Glutamatergic neuron (in vitro differentiated cells): ENCODE data around the gene DDX42. TPM values are rescaled to one million over a fixed set of nuclear protein-coding genes. Genes with fewer than 3 reads are reported as not detected.
"Not testable (repeated sequence)": the region's sequence is repeated elsewhere in the genome, so short reads cannot be mapped to it uniquely, and the experiment has no call there.

Experiments
- DNase-seq: peaks from one replicate; pipeline ENCODE4 v3.0.0; 2022
- H3K27ac Mint-ChIP-seq: one replicate; pipeline ENCODE4 v1.8.0; 2020; ENCODE audit warnings: mild to moderate bottlenecking, mixed read lengths, inconsistent platforms; ENCODE audit not compliant: unreplicated experiment
- H3K27me3 Mint-ChIP-seq: one replicate; pipeline ENCODE4 v1.8.0; 2020; ENCODE audit warnings: mild to moderate bottlenecking, moderate library complexity, mixed read lengths, inconsistent platforms; ENCODE audit not compliant: unreplicated experiment
- H3K36me3 Mint-ChIP-seq: one replicate; pipeline ENCODE4 v1.8.0; 2020; ENCODE audit warnings: mild to moderate bottlenecking, mixed read lengths, inconsistent platforms; ENCODE audit not compliant: unreplicated experiment
- H3K4me1 Mint-ChIP-seq: one replicate; pipeline ENCODE4 v1.8.0; 2020; ENCODE audit warnings: mild to moderate bottlenecking, low read depth, mixed read lengths, inconsistent platforms; ENCODE audit not compliant: unreplicated experiment
- H3K4me3 Mint-ChIP-seq: one replicate; pipeline ENCODE4 v1.8.0; 2020; ENCODE audit warnings: mild to moderate bottlenecking, mixed read lengths, inconsistent platforms; ENCODE audit not compliant: unreplicated experiment
- H3K9me3 Mint-ChIP-seq: one replicate; pipeline ENCODE4 v1.8.0; 2020; ENCODE audit warnings: mild to moderate bottlenecking, moderate library complexity, mixed read lengths, inconsistent platforms; ENCODE audit not compliant: unreplicated experiment
- total RNA-seq: library from RNA; stranded (reverse); fragmentation: NEBNext Ultra II Directional; extraction: Animal tissue kit (Norgen Biotek cat#: 25700); gene quantifications from one replicate; pipeline ENCODE4 v1.2.1, GENCODE V29; 2021; ENCODE audit not compliant: unreplicated experiment
- TF ChIP-seq, protein P1 (sequence below): fragments of 200-600 bp; sonication (generic); IDR thresholded peaks from one replicate; pipeline ENCODE4 v1.5.0; 2021; ENCODE audit not compliant: partially characterized antibody, unreplicated experiment

DDX42 gene
- total RNA-seq, 1 donor from 2014 or later, result 181 TPM

DNA sequence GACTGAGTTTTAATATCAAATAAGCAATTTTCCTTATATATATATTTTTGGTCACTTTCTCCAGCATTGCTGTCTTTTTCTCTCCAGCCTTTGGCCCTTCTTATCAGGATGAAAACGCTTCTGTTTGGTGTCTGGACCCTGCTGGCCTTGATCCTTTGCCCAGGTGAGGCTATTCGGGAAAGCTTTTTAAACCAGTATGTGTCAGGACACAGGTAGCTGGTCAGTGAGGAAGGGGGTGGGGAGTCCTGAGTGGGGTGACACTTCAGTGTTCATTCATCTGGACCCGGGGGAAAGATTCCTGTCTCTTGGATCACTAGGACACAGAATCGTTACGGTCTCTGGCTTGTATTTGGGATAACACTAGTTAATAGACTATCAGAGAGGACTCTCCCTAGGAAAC, 80.7 kb downstream of the DDX42 start:
- Mint-ChIP-seq H3K27me3 (peaks cover 9% of the 10 kb centered on the region), H3K27ac (no peak overlapping the region), H3K9me3 (peaks cover 2% of the 10 kb centered on the region), H3K4me1 (no peaks in the 10 kb centered on the region), H3K4me3 (no peak overlapping the region), H3K36me3 (no peaks in the 10 kb centered on the region)
- TF ChIP-seq, protein P1, sequence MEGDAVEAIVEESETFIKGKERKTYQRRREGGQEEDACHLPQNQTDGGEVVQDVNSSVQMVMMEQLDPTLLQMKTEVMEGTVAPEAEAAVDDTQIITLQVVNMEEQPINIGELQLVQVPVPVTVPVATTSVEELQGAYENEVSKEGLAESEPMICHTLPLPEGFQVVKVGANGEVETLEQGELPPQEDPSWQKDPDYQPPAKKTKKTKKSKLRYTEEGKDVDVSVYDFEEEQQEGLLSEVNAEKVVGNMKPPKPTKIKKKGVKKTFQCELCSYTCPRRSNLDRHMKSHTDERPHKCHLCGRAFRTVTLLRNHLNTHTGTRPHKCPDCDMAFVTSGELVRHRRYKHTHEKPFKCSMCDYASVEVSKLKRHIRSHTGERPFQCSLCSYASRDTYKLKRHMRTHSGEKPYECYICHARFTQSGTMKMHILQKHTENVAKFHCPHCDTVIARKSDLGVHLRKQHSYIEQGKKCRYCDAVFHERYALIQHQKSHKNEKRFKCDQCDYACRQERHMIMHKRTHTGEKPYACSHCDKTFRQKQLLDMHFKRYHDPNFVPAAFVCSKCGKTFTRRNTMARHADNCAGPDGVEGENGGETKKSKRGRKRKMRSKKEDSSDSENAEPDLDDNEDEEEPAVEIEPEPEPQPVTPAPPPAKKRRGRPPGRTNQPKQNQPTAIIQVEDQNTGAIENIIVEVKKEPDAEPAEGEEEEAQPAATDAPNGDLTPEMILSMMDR, result no peak
- DNase-seq, result no peak

DNA sequence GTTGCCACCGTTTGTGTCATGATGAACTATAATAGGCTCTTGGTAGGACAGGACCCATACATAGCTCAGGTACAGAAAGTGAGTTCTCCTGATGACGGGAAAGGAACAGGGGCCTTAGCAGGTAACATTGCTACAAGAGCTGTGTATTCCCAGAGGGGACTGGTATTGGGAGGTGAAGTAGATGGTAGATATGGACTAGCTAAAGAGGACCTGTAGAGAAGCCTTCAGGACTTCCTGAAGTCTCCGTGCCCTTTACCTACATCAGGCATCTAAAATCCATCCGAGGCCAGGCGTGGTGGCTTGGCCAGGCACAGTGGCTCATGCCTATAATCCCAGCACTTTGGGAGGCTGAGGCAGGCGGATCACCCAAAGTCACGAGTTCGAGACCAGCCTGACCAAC, 81.2 kb downstream of the DDX42 start:
- H3K27me3 Mint-ChIP-seq, result peaks cover 6% of the 10 kb centered on the region
- no peak for DNase-seq
- no peak overlapping the region for H3K27ac Mint-ChIP-seq
- no peak overlapping the region for H3K4me3 Mint-ChIP-seq
- H3K4me1 Mint-ChIP-seq, result peaks cover 2% of the 10 kb centered on the region
- H3K36me3 Mint-ChIP-seq, result no peaks in the 10 kb centered on the region
- peaks cover 2% of the 10 kb centered on the region for H3K9me3 Mint-ChIP-seq
- TF ChIP-seq, protein P1, result no peak

DNA sequence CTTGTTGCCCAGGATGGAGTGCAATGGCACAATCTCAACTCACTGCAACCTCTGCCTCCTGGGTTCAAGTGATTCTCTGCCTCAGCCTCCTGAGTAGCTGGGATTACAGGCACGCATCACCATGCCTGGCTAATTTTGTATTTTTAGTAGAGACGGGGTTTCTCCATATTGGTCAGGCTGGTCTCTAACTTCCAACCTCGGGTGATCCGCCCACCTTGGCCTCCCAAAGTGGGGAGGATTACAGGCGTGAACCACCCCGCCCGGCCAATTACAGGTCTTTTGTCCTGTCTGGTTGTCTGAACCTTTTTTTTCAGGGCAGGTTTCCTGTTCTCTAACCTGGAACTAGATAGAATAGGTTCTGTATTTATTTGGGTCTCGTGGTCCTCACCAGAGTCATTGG, 82.5 kb downstream of the DDX42 start:
- H3K27me3 Mint-ChIP-seq, H3K4me3 Mint-ChIP-seq, H3K4me1 Mint-ChIP-seq, H3K9me3 Mint-ChIP-seq, DNase-seq, H3K27ac Mint-ChIP-seq, H3K36me3 Mint-ChIP-seq: not testable (repeated sequence)

DNA sequence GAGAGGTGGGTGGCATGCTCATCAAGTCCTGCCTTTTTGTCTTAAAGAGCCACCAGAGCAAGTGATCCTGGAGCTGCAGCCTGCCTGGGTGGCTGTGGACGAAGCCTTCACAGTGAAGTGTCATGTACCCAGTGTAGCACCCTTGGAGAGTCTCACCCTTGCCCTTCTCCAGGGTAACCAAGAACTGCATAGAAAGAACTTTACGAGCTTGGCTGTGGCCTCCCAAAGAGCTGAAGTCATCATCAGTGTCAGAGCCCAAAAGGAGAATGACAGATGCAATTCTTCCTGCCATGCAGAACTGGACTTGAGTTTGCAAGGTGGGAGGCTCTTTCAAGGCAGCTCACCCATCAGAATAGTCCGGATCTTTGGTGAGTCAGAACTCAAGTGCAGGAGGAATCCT, 85.3 kb downstream of the DDX42 start:
- Mint-ChIP-seq H3K4me3 (no peak overlapping the region), H3K9me3 (peaks cover 2% of the 10 kb centered on the region), H3K36me3 (no peaks in the 10 kb centered on the region), H3K4me1 (peaks cover 10% of the 10 kb centered on the region), H3K27ac (no peak overlapping the region), H3K27me3 (peaks cover 12% of the 10 kb centered on the region)
- TF ChIP-seq, protein P1, result no peak
- no peak for DNase-seq

DNA sequence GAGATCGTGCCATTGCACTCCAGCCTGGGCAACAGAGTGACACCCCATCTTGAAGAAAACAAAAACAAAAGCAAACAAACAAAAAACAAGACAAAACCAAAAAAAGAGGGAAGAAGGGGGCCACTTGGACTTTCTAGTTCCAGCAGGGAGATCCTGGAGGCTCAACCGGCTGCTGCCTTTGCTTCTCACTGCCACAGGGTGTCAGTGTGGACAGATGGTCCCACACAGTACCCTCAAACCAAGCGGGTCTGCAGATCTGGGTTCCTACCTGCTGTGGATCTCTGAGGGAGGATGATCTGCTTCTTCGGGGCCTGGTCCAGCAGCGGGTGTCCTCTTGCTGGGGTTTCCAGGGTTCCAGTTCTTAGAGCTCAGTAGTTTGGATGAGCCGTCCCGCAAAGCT, 92.7 kb downstream of the DDX42 start:
- not testable (repeated sequence) for DNase-seq, H3K27ac Mint-ChIP-seq, H3K36me3 Mint-ChIP-seq, H3K27me3 Mint-ChIP-seq, H3K4me3 Mint-ChIP-seq, H3K9me3 Mint-ChIP-seq
- peaks cover 14% of the 10 kb centered on the region for H3K4me1 Mint-ChIP-seq

Other genes starting within 250 kb of the DDX42 start
- gene DCAF7, start 223.7 kb upstream of the DDX42 start, total RNA-seq, result 137 TPM
- 23.2 TPM for gene TACO1, start 173.3 kb upstream of the DDX42 start, total RNA-seq
- 54.6 TPM for gene MAP3K3, start 151.8 kb upstream of the DDX42 start, total RNA-seq
- gene LIMD2, start 74.0 kb upstream of the DDX42 start, total RNA-seq, result 311 TPM
- gene STRADA, start 32.4 kb upstream of the DDX42 start, total RNA-seq, result 58.8 TPM
- 56.4 TPM for gene CCDC47, start 573 bp upstream of the DDX42 start, total RNA-seq
- 133 TPM for gene PSMC5, start 53.3 kb downstream of the DDX42 start, total RNA-seq
- 42.0 TPM for gene FTSJ3, start 53.5 kb downstream of the DDX42 start, total RNA-seq
- gene SMARCD2, start 68.5 kb downstream of the DDX42 start, total RNA-seq, result 84.5 TPM
- 0.56 TPM for gene CSH2, start 99.5 kb downstream of the DDX42 start, total RNA-seq
- not detected for gene GH2, start 107.8 kb downstream of the DDX42 start, total RNA-seq
- not detected for gene CSH1, start 122.4 kb downstream of the DDX42 start, total RNA-seq
- not detected for gene CSHL1, start 137.1 kb downstream of the DDX42 start, total RNA-seq
- gene GH1, start 144.7 kb downstream of the DDX42 start, total RNA-seq, result not detected
- not detected for gene CD79B, start 158.2 kb downstream of the DDX42 start, total RNA-seq
- gene SCN4A, start 198.7 kb downstream of the DDX42 start, total RNA-seq, result 7.9 TPM
- gene PRR29, start 224.2 kb downstream of the DDX42 start, total RNA-seq, result not detected
- gene ICAM2, start 246.5 kb downstream of the DDX42 start, total RNA-seq, result not detected